Uterus (tissue), 2 donors: ENCODE data around the gene SCARF2.

ENCODE experiments used
- POLR2A ChIP-seq, 2 donors: fragments of 450-650 bp; IDR thresholded peaks; one replicate each; pipeline ENCODE4 v1.6.1; 2016; ENCODE audit warnings: antibody characterized with exemption in 2 of 2, mild to moderate bottlenecking in 1 of 2, moderate library complexity in 1 of 2
- TF ChIP-seq, protein P1 (sequence below), 4 experiments: fragments of 200-600 bp in 2 of 4; fragments of 450-650 bp in 2 of 4; sonication (generic) in 2 of 4; IDR thresholded peaks; one replicate each; pipeline ENCODE4 v1.5.1; 2016 to 2019; ENCODE audit warnings: antibody characterized with exemption in 4 of 4, mild to moderate bottlenecking in 2 of 4, moderate library complexity in 1 of 4

DNA sequence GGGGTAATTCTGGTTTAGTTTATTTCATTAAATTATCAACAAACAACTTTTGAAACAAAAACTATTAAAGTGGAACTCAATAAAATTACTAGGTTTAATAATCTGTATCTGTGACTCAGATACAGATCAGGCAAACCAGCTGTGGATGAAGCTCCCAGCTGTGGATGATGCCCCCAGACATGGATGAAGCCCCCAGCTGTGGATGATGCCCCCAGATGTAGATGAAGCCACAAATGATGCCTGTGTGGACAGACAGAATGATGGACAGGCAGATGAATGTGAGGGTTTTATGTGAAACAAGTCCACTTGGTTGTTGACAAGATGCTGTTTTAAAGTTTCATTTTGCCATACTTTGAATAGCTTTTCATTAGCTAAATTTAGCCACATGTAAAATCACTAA is 49.4 kb downstream of the SCARF2 start:
- TF ChIP-seq, protein P1, sequence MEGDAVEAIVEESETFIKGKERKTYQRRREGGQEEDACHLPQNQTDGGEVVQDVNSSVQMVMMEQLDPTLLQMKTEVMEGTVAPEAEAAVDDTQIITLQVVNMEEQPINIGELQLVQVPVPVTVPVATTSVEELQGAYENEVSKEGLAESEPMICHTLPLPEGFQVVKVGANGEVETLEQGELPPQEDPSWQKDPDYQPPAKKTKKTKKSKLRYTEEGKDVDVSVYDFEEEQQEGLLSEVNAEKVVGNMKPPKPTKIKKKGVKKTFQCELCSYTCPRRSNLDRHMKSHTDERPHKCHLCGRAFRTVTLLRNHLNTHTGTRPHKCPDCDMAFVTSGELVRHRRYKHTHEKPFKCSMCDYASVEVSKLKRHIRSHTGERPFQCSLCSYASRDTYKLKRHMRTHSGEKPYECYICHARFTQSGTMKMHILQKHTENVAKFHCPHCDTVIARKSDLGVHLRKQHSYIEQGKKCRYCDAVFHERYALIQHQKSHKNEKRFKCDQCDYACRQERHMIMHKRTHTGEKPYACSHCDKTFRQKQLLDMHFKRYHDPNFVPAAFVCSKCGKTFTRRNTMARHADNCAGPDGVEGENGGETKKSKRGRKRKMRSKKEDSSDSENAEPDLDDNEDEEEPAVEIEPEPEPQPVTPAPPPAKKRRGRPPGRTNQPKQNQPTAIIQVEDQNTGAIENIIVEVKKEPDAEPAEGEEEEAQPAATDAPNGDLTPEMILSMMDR (IDR thresholded peaks at IDR 0.05): no peak
- TF ChIP-seq POLR2A (IDR thresholded peaks at IDR 0.05): no peak
